Rectal smooth muscle tissue (tissue), 1 donor: ENCODE data around the gene MSL3B.

Experiments used
- H3K27ac ChIP-seq: one replicate; pipeline ENCODE4 v1.7.0; 2013; ENCODE audit warnings: low read depth, low read length, inconsistent platforms
- H3K27me3 ChIP-seq: one replicate; pipeline ENCODE4 v1.7.0; 2013; ENCODE audit warnings: low read length; ENCODE audit not compliant: control insufficient read depth, insufficient read depth
- H3K36me3 ChIP-seq: one replicate; pipeline ENCODE4 v1.7.0; 2013; ENCODE audit warnings: low read length; ENCODE audit not compliant: control insufficient read depth, insufficient read depth
- H3K4me1 ChIP-seq: one replicate; pipeline ENCODE4 v1.7.0; 2013; ENCODE audit warnings: low read length; ENCODE audit not compliant: control insufficient read depth, insufficient read depth
- H3K4me3 ChIP-seq: one replicate; pipeline ENCODE4 v1.7.0; 2013; ENCODE audit warnings: low read length
- H3K9ac ChIP-seq: one replicate; pipeline ENCODE4 v1.7.0; 2013; ENCODE audit warnings: low read length

Gene MSL3B

GRCh38 chr2:233817361-233817911 is 50.8 kb downstream of the MSL3B start:
- no peaks in the 10 kb centered on the region for H3K36me3 ChIP-seq
- H3K4me3 ChIP-seq: no peak overlapping the region
- H3K27me3 ChIP-seq: no peaks in the 10 kb centered on the region
- H3K4me1 ChIP-seq: no peaks in the 10 kb centered on the region
- no peak overlapping the region for H3K27ac ChIP-seq
- H3K9ac ChIP-seq: no peak overlapping the region

- Histone ChIP-seq H3K4me1 (no peaks in the 10 kb centered on the region), H3K27me3 (no peaks in the 10 kb centered on the region), H3K27ac (no peak overlapping the region), H3K4me3 (no peak overlapping the region), H3K36me3 (no peaks in the 10 kb centered on the region), H3K9ac (no peak overlapping the region)
Measured at GRCh38 chr2:233816771-233817170, 51.4 kb downstream of the MSL3B start.

GRCh38 chr2:233816334-233816733 is 51.9 kb downstream of the MSL3B start:
- no peak overlapping the region for H3K4me3 ChIP-seq
- H3K4me1 ChIP-seq: no peaks in the 10 kb centered on the region
- H3K36me3 ChIP-seq: no peaks in the 10 kb centered on the region
- no peaks in the 10 kb centered on the region for H3K27me3 ChIP-seq
- H3K9ac ChIP-seq: no peak overlapping the region
- H3K27ac ChIP-seq: no peak overlapping the region

- H3K27ac ChIP-seq: no peak overlapping the region
- H3K9ac ChIP-seq: no peak overlapping the region
- H3K4me3 ChIP-seq: no peak overlapping the region
- no peaks in the 10 kb centered on the region for H3K36me3 ChIP-seq
- no peaks in the 10 kb centered on the region for H3K27me3 ChIP-seq
- H3K4me1 ChIP-seq: no peaks in the 10 kb centered on the region
Measured at GRCh38 chr2:233815861-233816260, 52.3 kb downstream of the MSL3B start.
